Upper lobe of left lung (tissue), 4 donors: ENCODE measurements around the gene MINDY3.

Experiments used
- CTCF ChIP-seq, 6 experiments: fragments of 450-650 bp in 4 of 6; fragments of 200-600 bp in 2 of 6; sonication (generic) in 2 of 6; IDR thresholded peaks; one replicate each; pipeline ENCODE4 v1.5.1; 2016 to 2019; ENCODE audit warnings: antibody characterized with exemption in 6 of 6
- EP300 ChIP-seq, 4 donors: sonication (generic); formaldehyde crosslinking; IDR thresholded peaks; one replicate each; pipeline ENCODE4 v1.5.1; 2017; ENCODE audit warnings: antibody characterized with exemption in 4 of 4, control low read depth in 2 of 4
- POLR2AphosphoS5 ChIP-seq, 2 donors: sonication (generic); formaldehyde crosslinking; IDR thresholded peaks; one replicate each; pipeline ENCODE4 v1.5.1; 2017; ENCODE audit warnings: antibody characterized with exemption in 2 of 2

DNA sequence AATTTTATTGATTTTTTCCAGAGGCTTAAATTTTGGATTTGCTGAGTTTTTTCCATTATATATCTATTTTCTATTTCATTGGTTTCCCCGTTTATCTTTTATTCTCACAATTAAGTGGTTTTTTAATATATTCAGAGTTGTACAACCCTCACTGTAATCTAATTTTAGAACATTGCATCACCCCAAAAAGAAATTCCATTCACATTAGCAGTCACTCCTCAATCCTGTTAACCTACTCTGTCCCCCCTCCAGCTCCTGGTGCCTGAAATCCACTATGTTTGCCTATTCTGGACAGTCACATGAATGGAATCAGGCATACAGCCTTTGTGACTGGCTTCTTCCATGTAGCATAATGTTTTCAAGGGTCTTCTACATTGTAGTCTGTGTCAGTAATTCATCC, 84.8 kb downstream of the MINDY3 start:
- TF ChIP-seq EP300 (IDR thresholded peaks at IDR 0.05) (no peak), CTCF (IDR thresholded peaks at IDR 0.05) (no peak), POLR2AphosphoS5 (IDR thresholded peaks at IDR 0.05) (no peak)
